Stimulated activated naive CD8-positive, alpha-beta T cell treated with anti-CD3 and anti-CD28 coated beads, Interleukin-15, Interleukin-2, amounts not matched to agents 100 U/mL and 50 U/mL, for 24 hours (primary cell): ENCODE data around the gene LRIT3.
"Not testable (repeated sequence)": the region's sequence is repeated elsewhere in the genome, so short reads cannot be mapped to it uniquely, and the experiment has no call there.

ENCODE experiments used
- ATAC-seq: fragments of 150-1000 bp; cut with Tn5 transposase; one replicate; pipeline ENCODE4 v1.10.0; 2021
- DNase-seq: peaks from one replicate; pipeline ENCODE4 v3.0.0; 2021

Gene LRIT3

GRCh38 chr4:109850601-109851000 lies 2.7 kb downstream of the LRIT3 start:
- ATAC-seq (no peak), DNase-seq (no peak)

- ATAC-seq, DNase-seq: not testable (repeated sequence)
Observed at GRCh38 chr4:109859426-109860300, 11.8 kb downstream of the LRIT3 start.

GRCh38 chr4:109861271-109861670 lies 13.4 kb downstream of the LRIT3 start:
- ATAC-seq, result no peak
- no peak for DNase-seq

- DNase-seq (no peak), ATAC-seq (no peak)
Observed at GRCh38 chr4:109861916-109862511, 14.1 kb downstream of the LRIT3 start.

GRCh38 chr4:109864134-109864533 lies 16.2 kb downstream of the LRIT3 start:
- DNase-seq, result no peak
- ATAC-seq, result no peak

- ATAC-seq, result no peak
Observed at GRCh38 chr4:109870061-109870460, 22.2 kb downstream of the LRIT3 start.

GRCh38 chr4:109872065-109872464 lies 24.2 kb downstream of the LRIT3 start:
- no peak for ATAC-seq
- DNase-seq, result no peak

More at GRCh38 chr4:109870061-109870460, 22.2 kb downstream of the LRIT3 start:
- no peak for DNase-seq

GRCh38 chr4:109872950-109873656 lies 25.2 kb downstream of the LRIT3 start:
- ATAC-seq (no peak), DNase-seq (no peak)

- DNase-seq (no peak), ATAC-seq (no peak)
Observed at GRCh38 chr4:109873791-109874514, 26.0 kb downstream of the LRIT3 start.

GRCh38 chr4:109875106-109875505 lies 27.2 kb downstream of the LRIT3 start:
- DNase-seq (no peak), ATAC-seq (no peak)

GRCh38 chr4:109875553-109875952 lies 27.6 kb downstream of the LRIT3 start:
- not testable (repeated sequence) for DNase-seq, ATAC-seq

- DNase-seq (no peak), ATAC-seq (no peak)
Observed at GRCh38 chr4:109876634-109877265, 28.8 kb downstream of the LRIT3 start.

- ATAC-seq (no peak), DNase-seq (no peak)
Observed at GRCh38 chr4:109877400-109877799, 29.5 kb downstream of the LRIT3 start.

GRCh38 chr4:109878355-109878754 lies 30.4 kb downstream of the LRIT3 start:
- no peak for ATAC-seq
- DNase-seq, result no peak

GRCh38 chr4:109879081-109879480 lies 31.2 kb downstream of the LRIT3 start:
- no peak for ATAC-seq
- DNase-seq, result no peak

GRCh38 chr4:109879636-109880314 lies 31.9 kb downstream of the LRIT3 start:
- DNase-seq (no peak), ATAC-seq (no peak)

- no peak for DNase-seq
- no peak for ATAC-seq
Observed at GRCh38 chr4:109886303-109886702, 38.4 kb downstream of the LRIT3 start.

- ATAC-seq, result no peak
- DNase-seq, result no peak
Observed at GRCh38 chr4:109887071-109887470, 39.2 kb downstream of the LRIT3 start.

- DNase-seq, result no peak
- no peak for ATAC-seq
Observed at GRCh38 chr4:109890076-109890475, 42.2 kb downstream of the LRIT3 start.

GRCh38 chr4:109902559-109903251 lies 54.8 kb downstream of the LRIT3 start:
- no peak for DNase-seq
- no peak for ATAC-seq

GRCh38 chr4:109908731-109909130 lies 60.8 kb downstream of the LRIT3 start:
- ATAC-seq, result no peak

More at GRCh38 chr4:109908731-109909130, 60.8 kb downstream of the LRIT3 start:
- DNase-seq, result no peak
